GM21390 (cell line): ENCODE data around the gene RCN1.

ENCODE experiments used
- ATAC-seq: cut with Tn5 transposase; IDR thresholded peaks from one replicate; pipeline ENCODE4 v1.9.1; 2021; ENCODE audit not compliant: unreplicated experiment

Gene RCN1

GRCh38 chr11:32151027-32151426 is 60.2 kb downstream of the RCN1 start:
- ATAC-seq: no peak

GRCh38 chr11:32152216-32152615 is 61.3 kb downstream of the RCN1 start:
- no peak for ATAC-seq

GRCh38 chr11:32152821-32153220 is 61.9 kb downstream of the RCN1 start:
- no peak for ATAC-seq

GRCh38 chr11:32153747-32154146 is 62.9 kb downstream of the RCN1 start:
- no peak for ATAC-seq

GRCh38 chr11:32154275-32154674 is 63.4 kb downstream of the RCN1 start:
- ATAC-seq: no peak
